OCI-LY1 (cell line): ENCODE results near the gene FAM236C.
"Not testable (repeated sequence)": the region's sequence is repeated elsewhere in the genome, so short reads cannot be mapped to it uniquely, and the experiment has no call there.

Source experiments
- EZH2 ChIP-seq: fragments of 200-600 bp; sonication (generic), shearing (Covaris generic); IDR thresholded peaks from 2 replicates; pipeline ENCODE4 v1.8.0; 2017; ENCODE audit warnings: borderline replicate concordance, mixed run types, mild to moderate bottlenecking, antibody characterized with exemption, low read length, moderate library complexity, mixed read lengths
- TF ChIP-seq, protein P1 (sequence below): fragments of 200-600 bp; sonication (generic), shearing (Covaris generic); IDR thresholded peaks from 2 replicates; pipeline ENCODE4 v1.5.1; 2017; ENCODE audit warnings: mild to moderate bottlenecking, antibody characterized with exemption, low read length, moderate library complexity, mixed read lengths

DNA sequence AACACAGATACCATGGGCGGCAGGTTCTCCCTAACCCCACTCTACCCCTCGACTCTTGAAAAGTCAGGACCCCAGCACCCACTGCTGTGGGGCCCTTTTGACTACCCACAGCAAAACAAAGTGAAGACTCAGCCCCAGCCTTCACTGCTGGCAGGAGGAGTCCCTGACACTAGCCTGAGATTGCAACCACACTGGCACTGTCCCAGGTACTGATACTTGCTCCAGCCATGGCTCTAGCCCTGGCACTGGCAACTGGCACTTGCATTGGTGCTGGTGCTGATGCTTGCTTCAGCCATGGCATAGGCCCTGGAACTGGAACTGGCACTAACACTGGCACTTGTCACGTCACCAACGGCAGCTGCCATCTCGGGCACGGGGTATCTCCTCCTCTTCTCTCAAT lies 29.9 kb downstream of the FAM236C start:
- TF ChIP-seq, protein P1, sequence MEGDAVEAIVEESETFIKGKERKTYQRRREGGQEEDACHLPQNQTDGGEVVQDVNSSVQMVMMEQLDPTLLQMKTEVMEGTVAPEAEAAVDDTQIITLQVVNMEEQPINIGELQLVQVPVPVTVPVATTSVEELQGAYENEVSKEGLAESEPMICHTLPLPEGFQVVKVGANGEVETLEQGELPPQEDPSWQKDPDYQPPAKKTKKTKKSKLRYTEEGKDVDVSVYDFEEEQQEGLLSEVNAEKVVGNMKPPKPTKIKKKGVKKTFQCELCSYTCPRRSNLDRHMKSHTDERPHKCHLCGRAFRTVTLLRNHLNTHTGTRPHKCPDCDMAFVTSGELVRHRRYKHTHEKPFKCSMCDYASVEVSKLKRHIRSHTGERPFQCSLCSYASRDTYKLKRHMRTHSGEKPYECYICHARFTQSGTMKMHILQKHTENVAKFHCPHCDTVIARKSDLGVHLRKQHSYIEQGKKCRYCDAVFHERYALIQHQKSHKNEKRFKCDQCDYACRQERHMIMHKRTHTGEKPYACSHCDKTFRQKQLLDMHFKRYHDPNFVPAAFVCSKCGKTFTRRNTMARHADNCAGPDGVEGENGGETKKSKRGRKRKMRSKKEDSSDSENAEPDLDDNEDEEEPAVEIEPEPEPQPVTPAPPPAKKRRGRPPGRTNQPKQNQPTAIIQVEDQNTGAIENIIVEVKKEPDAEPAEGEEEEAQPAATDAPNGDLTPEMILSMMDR: not testable (repeated sequence)
- not testable (repeated sequence) for TF ChIP-seq EZH2
